Stimulated activated CD8-positive, alpha-beta memory T cell treated with anti-CD3 and anti-CD28 coated beads, Interleukin-4, amount 100 ng/mL, for 24 hours (primary cell): ENCODE data around the gene FMNL1.

Experiments
- DNase-seq: peaks from one replicate; pipeline ENCODE4 v3.0.0-alpha.2; 2020; ENCODE audit warnings: low read depth

Gene FMNL1

DNA sequence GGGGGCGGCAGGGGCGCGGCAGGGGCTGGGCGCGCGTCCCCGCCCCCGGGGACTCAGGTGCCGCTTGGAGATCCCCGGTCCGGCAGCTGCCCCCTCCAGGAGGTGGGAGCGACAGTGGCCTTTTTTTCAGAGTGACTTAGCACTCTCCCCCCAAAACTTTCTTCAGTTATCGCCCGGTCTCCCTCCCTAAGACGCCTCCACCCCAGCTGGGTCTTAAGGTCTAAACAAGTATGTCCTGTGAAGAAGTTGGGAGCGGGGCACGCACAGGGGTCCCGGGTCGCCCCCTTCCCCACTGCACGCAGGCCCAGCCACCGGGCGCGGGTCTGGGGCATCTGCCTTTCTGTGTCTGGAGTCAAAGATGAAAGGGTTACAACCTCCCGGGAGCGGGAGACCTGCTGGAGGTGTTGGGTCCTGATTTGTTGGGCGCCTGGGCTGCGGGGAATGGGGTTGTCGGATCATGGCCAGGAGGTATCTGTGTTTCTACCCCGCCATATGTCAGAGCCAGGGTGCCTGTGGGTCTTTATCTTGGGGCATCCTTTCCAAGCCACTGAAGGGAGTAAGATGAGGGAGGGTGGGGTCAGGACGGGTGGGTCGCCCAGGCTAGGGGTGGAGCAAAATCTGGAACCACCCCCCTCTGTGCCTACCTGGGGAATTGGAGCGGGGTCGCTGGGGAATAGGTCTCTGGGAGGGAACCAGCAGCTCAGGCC is 757 bp downstream of the FMNL1 start:
- peak; percentile 37 for DNase-seq

GRCh38 chr17:45222996-45223538 is 1.4 kb downstream of the FMNL1 start:
- DNase-seq = no peak

DNA sequence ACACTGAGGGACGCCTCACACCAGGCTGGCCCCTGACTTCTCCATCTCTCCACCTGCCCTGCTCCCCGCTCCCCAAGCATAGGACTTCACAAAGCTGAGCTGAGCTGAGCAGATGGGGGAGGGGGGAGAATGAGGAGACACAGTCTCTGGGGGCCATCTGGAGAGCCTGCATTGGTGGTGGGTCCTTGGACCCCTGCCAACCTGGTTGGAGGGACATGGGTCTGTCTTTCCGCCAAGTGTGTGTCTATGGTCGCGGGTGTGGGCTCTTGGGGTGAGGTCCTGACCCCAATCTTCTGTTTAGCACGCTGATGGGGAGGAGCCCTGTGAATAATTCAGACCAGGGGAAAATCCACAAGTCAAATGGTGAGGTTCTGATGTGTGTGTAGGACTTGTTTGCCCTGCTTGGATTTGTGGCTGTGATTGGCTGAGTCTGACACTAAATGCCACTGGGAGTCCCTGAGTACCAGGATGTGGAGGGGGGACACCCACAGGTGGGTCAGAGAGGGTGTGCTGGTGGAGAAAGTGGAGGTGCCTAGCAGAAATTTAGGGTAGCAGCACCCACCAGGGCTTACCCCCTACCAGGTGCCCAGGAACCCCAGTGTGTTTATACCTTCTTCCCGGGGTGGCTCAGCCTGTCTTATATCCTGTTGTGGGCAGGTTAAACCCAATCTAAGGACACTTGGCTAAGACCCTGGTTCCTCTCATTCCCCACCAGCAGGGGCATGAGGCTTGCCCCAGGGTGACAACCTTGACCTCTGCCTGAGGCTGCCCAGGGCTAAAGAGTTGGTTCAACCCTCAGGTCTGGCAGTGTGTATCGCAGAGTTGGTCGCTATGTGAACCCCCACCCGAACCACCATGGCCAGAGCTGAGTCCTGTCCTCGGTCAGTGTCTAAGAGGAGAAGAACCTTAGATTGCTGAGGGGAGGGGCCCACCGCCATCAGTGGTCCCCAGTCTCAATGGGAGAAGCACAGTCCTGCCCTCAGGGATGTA is 2.1 kb downstream of the FMNL1 start:
- peak; percentile 39 for DNase-seq

DNA sequence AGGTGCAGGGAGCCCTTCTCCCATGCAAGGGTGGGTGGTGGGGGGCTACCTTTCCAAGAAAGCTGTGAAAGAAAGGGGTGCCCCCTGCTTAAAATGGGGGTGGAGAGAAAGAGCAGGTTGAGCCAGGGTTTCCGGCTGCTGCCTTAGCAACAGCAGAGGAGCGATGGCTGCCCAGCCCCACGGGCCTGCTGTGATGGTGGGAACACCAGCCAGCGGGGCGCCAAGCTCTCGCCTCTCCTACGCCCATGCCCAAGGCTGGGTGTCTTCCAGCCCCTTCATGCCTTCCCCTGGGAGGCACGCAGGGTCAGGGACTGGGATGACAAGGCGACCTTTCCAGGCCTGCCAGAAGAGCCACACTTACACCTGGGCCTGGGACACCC is 3.0 kb downstream of the FMNL1 start:
- no peak for DNase-seq

DNA sequence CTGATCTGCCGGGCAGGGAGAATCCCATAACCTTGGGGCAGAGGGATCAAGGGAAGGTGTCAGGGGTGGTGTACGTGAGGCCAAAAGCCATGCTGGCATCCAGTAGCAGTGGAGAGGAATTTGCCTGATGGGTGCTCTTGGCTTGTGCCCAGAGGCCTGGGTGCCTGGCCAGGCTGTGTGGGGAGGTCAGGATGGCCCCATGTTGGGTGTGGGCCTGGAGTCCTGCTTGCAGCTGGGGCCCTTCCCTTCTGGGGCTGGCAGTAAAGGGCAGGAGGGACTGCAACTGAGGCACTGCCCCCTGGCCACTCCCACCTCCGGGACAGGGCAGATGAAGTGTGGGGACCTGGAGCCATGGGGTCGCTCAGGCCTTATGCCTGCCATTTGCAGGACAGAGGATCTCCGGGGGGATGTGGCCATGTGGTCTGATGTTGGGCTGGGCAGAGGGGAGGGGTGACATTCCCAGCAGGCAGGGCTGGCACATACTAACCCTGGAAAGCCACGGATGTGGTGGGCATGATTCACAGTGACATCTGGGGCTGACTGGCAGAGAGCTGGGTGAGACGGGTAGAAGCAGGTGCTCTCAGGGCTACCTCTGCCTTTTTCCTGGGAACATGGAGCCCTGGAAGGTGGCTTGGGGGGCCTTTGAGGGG is 3.5 kb downstream of the FMNL1 start:
- peak; percentile 31 for DNase-seq

GRCh38 chr17:45225964-45226530 is 4.4 kb downstream of the FMNL1 start:
- peak; percentile 94 for DNase-seq

- no peak for DNase-seq
Measured at GRCh38 chr17:45226576-45226975, 4.9 kb downstream of the FMNL1 start.

- DNase-seq = no peak
Measured at GRCh38 chr17:45227101-45227925, 5.6 kb downstream of the FMNL1 start.

- peak; percentile 19 for DNase-seq
Measured at GRCh38 chr17:45227926-45228762, 6.5 kb downstream of the FMNL1 start.

DNA sequence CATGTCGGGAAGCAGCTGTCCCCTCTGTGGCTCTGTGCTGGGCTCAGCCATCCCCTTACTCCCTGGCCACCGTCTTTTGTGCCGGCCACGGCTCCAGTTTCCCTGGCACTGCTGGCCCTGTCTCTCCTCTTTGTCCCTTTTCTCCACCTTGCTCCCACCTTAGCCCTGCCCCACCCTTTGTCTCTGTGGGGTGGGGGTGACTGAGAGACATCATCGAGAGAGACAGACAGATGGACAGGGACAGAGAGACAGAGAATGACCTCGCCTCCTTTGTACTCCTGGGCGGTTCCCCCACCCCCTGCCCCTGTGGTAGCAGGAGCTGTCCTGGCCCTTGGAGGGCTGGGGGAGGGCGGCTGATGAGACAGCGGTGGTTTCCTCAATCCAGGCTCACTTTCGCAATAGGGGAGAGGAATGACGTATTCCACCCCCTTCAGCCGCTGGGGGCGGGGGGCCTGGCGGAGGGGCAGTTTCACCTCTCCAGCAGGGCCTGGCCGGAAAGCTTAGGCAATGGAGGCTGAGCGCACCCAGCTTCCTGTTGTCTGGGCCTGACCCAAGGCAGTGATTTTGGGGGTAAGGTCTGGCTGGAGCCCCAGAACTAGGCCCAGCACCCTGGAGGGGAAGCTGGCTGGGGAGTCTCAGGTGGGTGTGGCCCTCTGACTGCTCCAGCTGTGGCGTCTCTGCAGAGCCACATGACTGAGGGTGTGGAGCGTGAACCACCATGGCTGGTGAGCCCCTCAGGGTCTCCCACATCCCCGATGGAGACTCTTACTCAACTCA is 7.3 kb downstream of the FMNL1 start:
- DNase-seq = peak; percentile 84

- DNase-seq = no peak
Measured at GRCh38 chr17:45229681-45230409, 8.2 kb downstream of the FMNL1 start.

GRCh38 chr17:45230410-45230786 is 8.7 kb downstream of the FMNL1 start:
- no peak for DNase-seq

GRCh38 chr17:45230787-45231480 is 9.2 kb downstream of the FMNL1 start:
- no peak for DNase-seq

DNA sequence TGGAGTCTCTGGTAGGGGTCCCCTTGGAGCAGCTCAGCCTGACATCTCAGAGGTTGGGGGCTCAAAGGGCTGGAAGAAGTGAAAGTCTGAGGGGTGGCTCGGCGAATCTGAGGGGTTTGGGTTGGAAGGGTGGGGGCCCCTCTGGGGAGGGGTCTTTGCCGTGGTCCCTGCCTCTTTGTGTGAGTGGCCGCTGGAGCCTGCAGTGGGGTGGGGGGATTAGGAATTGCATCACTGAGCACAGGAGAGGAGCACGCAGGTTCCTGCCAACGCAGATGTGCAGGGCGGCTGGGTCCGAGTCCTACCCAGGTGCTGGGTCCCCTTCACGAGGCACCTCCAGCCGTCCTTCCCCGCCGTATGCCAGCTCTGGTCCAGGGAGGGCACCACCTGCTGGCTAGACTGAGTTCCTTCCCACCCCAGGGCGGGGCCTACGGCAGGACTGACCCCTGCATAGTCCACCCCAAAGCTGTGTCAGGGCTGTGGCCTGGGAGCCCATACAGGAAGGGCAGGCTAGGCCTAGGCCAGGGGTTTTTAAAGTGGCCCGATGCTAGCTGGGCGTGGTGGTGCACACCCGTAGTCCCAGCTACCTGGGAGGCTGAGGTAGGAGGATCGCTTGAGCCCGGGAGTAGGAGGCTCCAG is 9.9 kb downstream of the FMNL1 start:
- DNase-seq = no peak

- DNase-seq = no peak
Measured at GRCh38 chr17:45232514-45233422, 11.1 kb downstream of the FMNL1 start.

DNA sequence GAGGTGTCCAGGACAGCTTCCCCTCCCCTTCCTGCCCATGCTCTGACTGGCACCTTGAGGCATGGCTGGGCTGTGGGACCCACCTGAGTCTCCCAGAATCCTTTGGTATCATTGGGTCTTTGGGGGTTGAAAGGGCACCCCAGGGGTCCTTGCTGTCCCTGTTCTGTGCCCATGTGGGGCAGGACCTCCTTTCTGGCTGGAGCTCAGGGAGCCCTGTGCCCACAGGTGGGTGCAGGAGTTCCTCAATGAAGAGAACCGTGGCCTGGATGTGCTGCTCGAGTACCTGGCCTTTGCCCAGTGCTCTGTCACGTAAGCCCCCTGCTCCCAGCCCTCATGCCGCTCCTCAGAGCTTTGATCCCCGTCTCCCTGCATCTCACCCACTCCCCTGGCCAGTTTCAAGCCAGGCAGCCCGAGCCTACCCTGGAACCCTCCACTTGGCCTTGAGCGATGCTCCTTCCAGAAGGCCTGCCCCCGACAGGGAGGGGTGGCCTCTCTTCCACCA is 11.8 kb downstream of the FMNL1 start:
- DNase-seq = no peak
